Mesenchymal stem cell (in vitro differentiated cells and primary cell): ENCODE data around the gene SLC7A11.

ENCODE experiments used
- DNase-seq: peaks from one replicate; pipeline ENCODE4 v3.0.0-alpha.2; 2013
- H2AFZ ChIP-seq: one replicate; pipeline ENCODE4 v1.6.1; 2013; ENCODE audit warnings: low read depth, mild to moderate bottlenecking, control low read depth, inconsistent platforms, low read length, moderate library complexity
- H2AK5ac ChIP-seq: 2 replicates; pipeline ENCODE4 v1.6.1; 2013; ENCODE audit warnings: low read length, moderate library complexity, mild to moderate bottlenecking, inconsistent platforms; ENCODE audit not compliant: severe bottlenecking
- H2BK120ac ChIP-seq: one replicate; pipeline ENCODE4 v1.6.1; 2013; ENCODE audit warnings: low read depth, mild to moderate bottlenecking, inconsistent platforms, low read length, moderate library complexity
- H2BK12ac ChIP-seq, 2 experiments: one replicate each; pipeline ENCODE4 v1.6.1; 2013; ENCODE audit warnings: inconsistent platforms in 2 of 2, low read length in 2 of 2, mild to moderate bottlenecking in 2 of 2, moderate library complexity in 2 of 2, control low read depth in 1 of 2
- H2BK15ac ChIP-seq: one replicate; pipeline ENCODE4 v1.6.1; 2013; ENCODE audit warnings: mild to moderate bottlenecking, low read depth, inconsistent platforms; ENCODE audit not compliant: poor library complexity, severe bottlenecking
- H2BK5ac ChIP-seq: 2 replicates; pipeline ENCODE4 v1.6.1; 2013; ENCODE audit warnings: low read depth, mild to moderate bottlenecking, low read length, control low read depth, inconsistent platforms; ENCODE audit not compliant: poor library complexity, severe bottlenecking
- H3K14ac ChIP-seq, 2 experiments: one replicate each; pipeline ENCODE4 v1.6.1; 2013; ENCODE audit warnings: inconsistent platforms in 2 of 2, low read length in 2 of 2, control low read depth in 1 of 2, mild to moderate bottlenecking in 1 of 2, moderate library complexity in 1 of 2
- H3K18ac ChIP-seq, 2 experiments: one replicate each; pipeline ENCODE4 v1.6.1; 2013; ENCODE audit warnings: inconsistent platforms in 2 of 2, low read length in 2 of 2, control low read depth in 1 of 2, low read depth in 1 of 2, mild to moderate bottlenecking in 1 of 2
- H3K23ac ChIP-seq, 2 experiments: one replicate each; pipeline ENCODE4 v1.6.1; 2013; ENCODE audit warnings: inconsistent platforms in 2 of 2, low read length in 2 of 2, mild to moderate bottlenecking in 2 of 2, moderate library complexity in 2 of 2, control low read depth in 1 of 2
- H3K27ac ChIP-seq: 2 replicates; pipeline ENCODE4 v1.5.1; 2013; ENCODE audit warnings: mild to moderate bottlenecking, moderate library complexity, low read length, control low read depth, inconsistent platforms; ENCODE audit not compliant: poor library complexity, severe bottlenecking
- H3K27me3 ChIP-seq, 2 experiments: 2 replicates each; pipeline versions ENCODE4 v1.6.1 to v1.7.0; 2013; ENCODE audit warnings: low read length in 2 of 2, mild to moderate bottlenecking in 2 of 2, moderate library complexity in 2 of 2, control low read depth in 1 of 2, inconsistent platforms in 1 of 2; ENCODE audit not compliant: control insufficient read depth in 1 of 2, insufficient read depth in 1 of 2
- H3K36me3 ChIP-seq, 2 experiments: 2 replicates each; pipeline versions ENCODE4 v1.6.1 to v1.7.0; 2013; ENCODE audit warnings: low read length in 2 of 2, control low read depth in 1 of 2, inconsistent platforms in 1 of 2, low read depth in 1 of 2, mild to moderate bottlenecking in 1 of 2; ENCODE audit not compliant: insufficient read depth in 2 of 2, control insufficient read depth in 1 of 2
- H3K4ac ChIP-seq, 2 experiments: one replicate each; pipeline ENCODE4 v1.6.1; 2013; ENCODE audit warnings: inconsistent platforms in 2 of 2, low read length in 2 of 2, mild to moderate bottlenecking in 2 of 2, moderate library complexity in 2 of 2, control low read depth in 1 of 2, low read depth in 1 of 2
- H3K4me1 ChIP-seq: 2 replicates; pipeline ENCODE4 v1.6.1; 2013; ENCODE audit warnings: low read depth, low read length, control low read depth; ENCODE audit not compliant: control insufficient read depth, insufficient read depth
- H3K4me2 ChIP-seq: 2 replicates; pipeline ENCODE4 v1.6.1; 2013; ENCODE audit warnings: low read length, mild to moderate bottlenecking, inconsistent platforms; ENCODE audit not compliant: poor library complexity, severe bottlenecking
- H3K4me3 ChIP-seq, 2 experiments: 2 replicates each; pipeline versions ENCODE4 v1.5.1 to v1.7.0; 2013; ENCODE audit warnings: low read length in 2 of 2, mild to moderate bottlenecking in 2 of 2, control low read depth in 1 of 2, low read depth in 1 of 2; ENCODE audit not compliant: insufficient read depth in 1 of 2
- H3K79me1 ChIP-seq: replicated peaks from 2 replicates; pipeline ENCODE4 v1.6.1; 2013; ENCODE audit warnings: mild to moderate bottlenecking, control low read depth, low read length, inconsistent platforms; ENCODE audit not compliant: poor library complexity, severe bottlenecking
- H3K9ac ChIP-seq: 2 replicates; pipeline ENCODE4 v1.7.0; 2013; ENCODE audit warnings: mild to moderate bottlenecking, low read length, moderate library complexity
- H3K9me3 ChIP-seq: 2 replicates; pipeline ENCODE4 v1.7.0; 2013; ENCODE audit warnings: mild to moderate bottlenecking, low read length; ENCODE audit not compliant: control insufficient read depth
- H4K8ac ChIP-seq: one replicate; pipeline ENCODE4 v1.6.1; 2013; ENCODE audit warnings: inconsistent platforms, mild to moderate bottlenecking, low read length, moderate library complexity
- H4K91ac ChIP-seq: one replicate; pipeline ENCODE4 v1.6.1; 2013; ENCODE audit warnings: mild to moderate bottlenecking, low read length, inconsistent platforms
- WGBS: methylation state at CpG from one replicate; pipeline ENCODE4 v1.1.7; 2013; ENCODE audit warnings: mixed read lengths; 5-methylcytosine and 5-hydroxymethylcytosine counted together

SLC7A11 gene

DNA sequence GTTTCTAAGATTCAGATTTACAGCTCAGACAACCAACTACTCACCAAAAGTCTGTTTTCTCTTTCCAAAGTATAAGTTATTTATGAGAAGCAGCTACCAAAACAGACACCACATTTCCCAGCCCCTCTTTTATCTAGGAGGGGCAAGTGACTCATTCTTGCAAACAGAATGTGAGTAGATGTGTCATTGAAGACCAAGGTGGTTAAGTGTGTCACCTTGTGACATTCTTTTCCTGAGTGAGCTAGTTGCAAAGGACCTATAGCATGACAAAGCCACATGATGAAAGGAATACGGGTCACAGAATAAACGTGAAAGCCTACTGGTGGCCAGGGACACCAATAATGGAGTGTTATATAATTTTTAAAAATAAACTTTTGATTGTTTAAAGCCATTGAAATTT, 50.0 kb downstream of the SLC7A11 start:
- Histone ChIP-seq H4K91ac (no peak overlapping the region), H3K27ac (no peak overlapping the region), H3K18ac (peak overlapping the region in 1 of 2 experiments; percentile 9), H3K79me1 (no peaks in the 10 kb centered on the region), H3K14ac (no peak overlapping the region), H2BK12ac (no peak overlapping the region), H2AFZ (no peak overlapping the region), H3K4me2 (no peak overlapping the region), H3K9me3 (no peaks in the 10 kb centered on the region), H2AK5ac (no peak overlapping the region), H3K4me1 (no peaks in the 10 kb centered on the region), H2BK120ac (no peak overlapping the region), H2BK15ac (no peak overlapping the region), H3K27me3 (no peaks in the 10 kb centered on the region), H3K9ac (no peak overlapping the region), H2BK5ac (no peak overlapping the region), H3K4ac (no peak overlapping the region), H3K36me3 (no peaks in the 10 kb centered on the region), H3K23ac (no peak overlapping the region), H4K8ac (no peak overlapping the region), H3K4me3 (no peak overlapping the region)
- peak; percentile 46 for DNase-seq
- WGBS, result 50% methylated on average over 2 of the region's 2 CpGs

DNA sequence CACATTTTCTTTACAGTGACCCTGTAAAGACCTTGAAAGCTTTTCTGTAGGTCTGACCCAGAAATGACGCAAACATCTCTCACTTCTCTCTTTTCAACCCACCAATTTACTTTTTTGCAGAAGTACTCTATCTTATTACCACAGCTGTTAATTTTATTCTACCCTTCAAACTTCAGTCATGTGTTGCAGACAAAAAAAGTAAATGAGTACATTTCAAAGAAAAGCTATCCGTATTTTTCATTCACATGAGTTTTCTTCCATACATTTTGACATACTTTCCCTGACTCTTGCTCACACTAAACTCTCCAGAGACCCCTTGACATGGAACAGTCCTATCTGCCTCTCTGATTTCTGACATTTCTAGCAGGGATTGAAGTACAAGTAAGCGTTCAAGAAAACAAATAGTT, 51.7 kb downstream of the SLC7A11 start:
- Histone ChIP-seq H2BK5ac (no peak overlapping the region), H2BK15ac (no peak overlapping the region), H3K4me2 (no peak overlapping the region), H2AFZ (no peak overlapping the region), H3K9me3 (no peaks in the 10 kb centered on the region), H2BK12ac (no peak overlapping the region), H3K4me3 (no peak overlapping the region), H2AK5ac (no peak overlapping the region), H3K4ac (no peak overlapping the region), H4K91ac (no peak overlapping the region), H3K9ac (no peak overlapping the region), H3K4me1 (no peaks in the 10 kb centered on the region), H3K36me3 (no peaks in the 10 kb centered on the region), H3K27ac (no peak overlapping the region), H3K27me3 (no peaks in the 10 kb centered on the region), H3K14ac (no peak overlapping the region), H3K79me1 (no peaks in the 10 kb centered on the region), H3K18ac (no peak overlapping the region), H3K23ac (no peak overlapping the region), H4K8ac (no peak overlapping the region), H2BK120ac (no peak overlapping the region)
- WGBS, result 56% methylated on average over 3 of the region's 3 CpGs
- DNase-seq, result no peak

GRCh38 chr4:138189206-138189605, 52.9 kb downstream of the SLC7A11 start:
- H3K4me2 ChIP-seq, result no peak overlapping the region

GRCh38 chr4:138188406-138189084, 53.6 kb downstream of the SLC7A11 start:
- Histone ChIP-seq H2AFZ (no peak overlapping the region), H3K23ac (no peak overlapping the region), H2BK15ac (no peak overlapping the region), H3K4ac (no peak overlapping the region), H3K27me3 (no peaks in the 10 kb centered on the region), H3K14ac (no peak overlapping the region), H3K79me1 (no peaks in the 10 kb centered on the region), H2BK5ac (no peak overlapping the region), H4K8ac (peak overlapping the region; percentile 64), H3K4me2 (no peak overlapping the region), H2BK120ac (no peak overlapping the region), H2AK5ac (no peak overlapping the region), H3K4me3 (no peak overlapping the region), H4K91ac (no peak overlapping the region), H2BK12ac (no peak overlapping the region), H3K9me3 (no peaks in the 10 kb centered on the region), H3K18ac (peak overlapping the region in 1 of 2 experiments; percentile 44), H3K9ac (no peak overlapping the region), H3K4me1 (no peaks in the 10 kb centered on the region), H3K27ac (no peak overlapping the region), H3K36me3 (no peaks in the 10 kb centered on the region)
- no peak for DNase-seq
- 83% methylated on average over 2 of the region's 5 CpGs for WGBS

More at GRCh38 chr4:138189206-138189605, 52.9 kb downstream of the SLC7A11 start:
- H2BK5ac ChIP-seq, result no peak overlapping the region
- no peak overlapping the region for H3K9ac ChIP-seq
- H3K4ac ChIP-seq, result no peak overlapping the region
- H3K27me3 ChIP-seq, result no peaks in the 10 kb centered on the region
- H2AFZ ChIP-seq, result no peak overlapping the region
- no peak overlapping the region for H2AK5ac ChIP-seq
- H3K36me3 ChIP-seq, result no peaks in the 10 kb centered on the region
- no peaks in the 10 kb centered on the region for H3K4me1 ChIP-seq
- H3K18ac ChIP-seq, result no peak overlapping the region
- H2BK12ac ChIP-seq, result no peak overlapping the region
- no peaks in the 10 kb centered on the region for H3K9me3 ChIP-seq
- DNase-seq, result no peak
- no peak overlapping the region for H3K4me3 ChIP-seq
- H2BK15ac ChIP-seq, result no peak overlapping the region
- no peak overlapping the region for H2BK120ac ChIP-seq
- no peak overlapping the region for H3K23ac ChIP-seq
- 86% methylated on average over 3 of the region's 4 CpGs for WGBS
- H3K27ac ChIP-seq, result no peak overlapping the region
- H3K79me1 ChIP-seq, result no peaks in the 10 kb centered on the region
- no peak overlapping the region for H3K14ac ChIP-seq
- no peak overlapping the region for H4K91ac ChIP-seq
- H4K8ac ChIP-seq, result no peak overlapping the region
